NCI-H2107 treated with DMSO at 0.1 percent for 48 hours (cell line): ENCODE measurements around the gene ATN1.
"Not testable (repeated sequence)": the region's sequence is repeated elsewhere in the genome, so short reads cannot be mapped to it uniquely, and the experiment has no call there.

Experiments used
- DNase-seq: peaks from one replicate; lab custom pipeline; 2025; ENCODE audit not compliant: unreplicated experiment; lab: John Stamatoyannopoulos, UW

ATN1 gene

GRCh38 chr12:6904280-6905276, 23.2 kb upstream of the ATN1 start, which contains the start of gene LRRC23:
LRRC23 (plus strand) TSS chr12:6904822; CDS start chr12:6905634, 812 bp downstream.
- DNase-seq, result peak; percentile 92

- DNase-seq, result no peak
Observed at GRCh38 chr12:6905414-6906040, 22.2 kb upstream of the ATN1 start.

- not testable (repeated sequence) for DNase-seq
Observed at GRCh38 chr12:6908141-6908540, 19.6 kb upstream of the ATN1 start.

- no peak for DNase-seq
Observed at GRCh38 chr12:6909421-6910145, 18.2 kb upstream of the ATN1 start.

GRCh38 chr12:6912164-6912935, 15.4 kb upstream of the ATN1 start:
- no peak for DNase-seq

- DNase-seq, result peak; percentile 44
Observed at GRCh38 chr12:6914246-6914946, 13.4 kb upstream of the ATN1 start, which contains the start of gene ENO2. ENO2 (plus strand) TSS chr12:6914580; CDS start chr12:6915833, 1,253 bp downstream.

GRCh38 chr12:6914947-6915788, 12.6 kb upstream of the ATN1 start:
- peak; percentile 9 for DNase-seq

GRCh38 chr12:6915789-6916285, 11.9 kb upstream of the ATN1 start:
- no peak for DNase-seq

GRCh38 chr12:6916426-6917200, 11.1 kb upstream of the ATN1 start:
- no peak for DNase-seq

GRCh38 chr12:6917491-6918231, 10.1 kb upstream of the ATN1 start:
- no peak for DNase-seq

- no peak for DNase-seq
Observed at GRCh38 chr12:6919588-6919987, 8.2 kb upstream of the ATN1 start.

- no peak for DNase-seq
Observed at GRCh38 chr12:6921539-6921938, 6.2 kb upstream of the ATN1 start.

GRCh38 chr12:6921996-6922946, 5.5 kb upstream of the ATN1 start:
- DNase-seq, result no peak

GRCh38 chr12:6923003-6923732, 4.6 kb upstream of the ATN1 start:
- no peak for DNase-seq

- DNase-seq, result no peak
Observed at GRCh38 chr12:6923851-6924250, 3.9 kb upstream of the ATN1 start.

GRCh38 chr12:6925239-6925539, 2.6 kb upstream of the ATN1 start:
- peak; percentile 79 for DNase-seq
